Activated CD4-positive, alpha-beta T cell treated with anti-CD3 and anti-CD28 coated beads for 48 hours (primary cell): ENCODE results near the gene HOXA9.

ENCODE experiments used
- DNase-seq: peaks from one replicate; pipeline ENCODE4 v3.0.0-alpha.2; 2020

HOXA9 gene

DNA sequence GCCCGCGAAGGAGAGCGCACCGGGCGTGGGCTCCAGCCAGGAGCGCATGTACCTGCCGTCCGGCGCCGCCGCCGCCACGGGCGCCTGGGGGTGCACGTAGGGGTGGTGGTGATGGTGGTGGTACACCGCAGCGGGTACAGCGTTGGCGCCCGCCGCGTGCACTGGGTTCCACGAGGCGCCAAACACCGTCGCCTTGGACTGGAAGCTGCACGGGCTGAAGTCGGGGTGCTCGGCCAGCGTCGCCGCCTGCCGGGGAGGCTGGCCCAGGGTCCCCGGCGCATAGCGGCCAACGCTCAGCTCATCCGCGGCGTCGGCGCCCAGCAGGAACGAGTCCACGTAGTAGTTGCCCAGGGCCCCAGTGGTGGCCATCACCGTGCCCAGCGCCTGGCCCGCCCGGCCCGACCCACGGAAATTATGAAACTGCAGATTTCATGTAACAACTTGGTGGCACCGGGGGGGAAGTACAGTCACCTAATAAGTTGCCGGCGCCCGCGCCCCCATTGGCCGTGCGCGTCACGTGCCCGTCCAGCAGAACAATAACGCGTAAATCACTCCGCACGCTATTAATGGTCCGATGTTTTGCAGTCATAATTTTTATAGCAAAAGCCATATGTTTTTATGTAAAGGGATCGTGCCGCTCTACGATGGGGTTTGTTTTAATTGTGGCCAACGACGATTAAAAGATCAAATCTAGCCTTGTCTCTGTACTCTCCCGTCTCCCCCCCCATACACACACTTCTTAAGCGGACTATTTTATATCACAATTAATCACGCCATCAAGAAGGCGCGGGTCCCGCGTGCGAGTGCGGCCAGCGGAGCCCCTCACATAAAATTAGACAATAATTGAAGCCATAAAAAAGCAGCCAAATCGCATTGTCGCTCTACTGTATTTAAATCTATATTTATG lies at the start of gene HOXA9:
HOXA9 (minus strand) TSS at position 449 of the 907 bp plus-strand sequence; CDS start at position 369, 80 bp downstream.
- no peak for DNase-seq

GRCh38 chr7:27214239-27214950 lies 49.1 kb upstream of the HOXA9 start:
- no peak for DNase-seq

DNA sequence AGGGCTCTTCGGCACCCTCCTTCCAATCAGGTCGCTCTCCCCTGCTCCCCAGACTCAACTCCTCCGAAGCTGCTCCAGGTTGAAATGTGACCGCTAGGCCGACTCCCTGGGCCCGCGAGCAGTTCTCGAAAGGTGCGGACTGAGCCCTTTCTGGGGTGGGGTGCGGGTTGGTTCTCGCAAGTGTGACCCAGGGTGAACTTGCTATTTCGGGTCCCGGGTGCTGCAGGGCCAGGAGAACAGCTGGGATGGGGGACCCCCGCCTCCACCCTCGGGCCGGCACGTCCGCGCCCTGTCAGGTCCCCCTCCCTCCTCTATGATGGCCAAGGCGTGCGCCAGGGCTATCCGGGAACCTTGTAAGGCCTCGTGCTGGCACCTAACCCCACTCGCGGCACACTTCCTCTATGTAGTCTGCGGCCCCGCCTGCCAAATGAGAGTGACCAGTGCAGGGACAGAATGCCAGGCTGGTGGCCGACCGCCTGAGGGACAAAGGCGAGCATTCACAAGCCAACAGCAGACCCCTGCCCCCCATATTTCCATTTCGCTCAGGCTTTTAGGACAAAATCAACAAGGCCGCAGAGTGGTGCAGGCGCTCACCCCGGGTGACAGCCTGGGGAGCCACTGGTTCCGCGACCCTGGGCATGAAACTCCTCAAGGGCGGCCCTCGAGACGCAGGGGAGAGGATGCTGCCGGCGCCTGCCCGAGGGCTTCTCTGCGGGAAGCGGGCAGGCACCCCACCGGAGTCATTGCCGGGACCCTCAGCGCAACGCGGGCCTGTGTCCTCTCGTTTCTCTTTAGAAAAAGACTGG lies 48.3 kb upstream of the HOXA9 start:
- DNase-seq = no peak

GRCh38 chr7:27212497-27213432 lies 47.4 kb upstream of the HOXA9 start:
- DNase-seq = no peak

- no peak for DNase-seq
These were observed 46.4 kb upstream of the HOXA9 start for GRCh38 chr7:27211764-27212204.

GRCh38 chr7:27211084-27211446 lies 45.7 kb upstream of the HOXA9 start:
- no peak for DNase-seq

DNA sequence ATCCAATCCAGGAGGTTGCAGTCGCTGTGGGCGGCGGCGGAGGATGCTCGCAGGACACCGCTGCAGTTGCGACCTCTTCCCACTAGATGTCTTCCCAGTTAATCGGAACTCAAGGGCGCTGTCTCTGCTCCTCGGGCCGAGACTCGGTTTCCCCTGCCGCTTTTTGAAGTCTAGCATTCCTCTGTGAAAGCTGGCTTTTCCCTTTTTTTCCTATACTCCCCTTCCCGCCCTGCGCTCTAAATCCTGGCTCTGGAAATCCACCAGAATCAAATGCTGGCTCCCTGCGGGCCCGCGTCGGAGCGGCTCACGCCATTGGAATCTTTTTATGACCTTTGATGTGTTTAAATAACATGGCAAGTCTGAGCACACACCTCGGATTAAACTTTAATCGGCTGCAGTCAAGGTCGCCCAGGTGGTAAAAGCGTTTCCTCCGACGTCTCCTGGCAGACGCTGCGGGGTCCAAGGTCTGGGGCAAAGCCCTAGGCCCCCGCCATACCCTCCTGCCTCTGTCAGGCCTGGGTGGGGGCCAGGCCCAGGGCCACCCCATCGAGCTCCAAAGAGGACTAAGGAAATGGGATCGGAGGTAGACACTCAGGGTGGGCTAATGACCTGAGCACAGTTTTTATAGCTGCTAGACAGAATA lies 45.2 kb upstream of the HOXA9 start:
- DNase-seq = peak; percentile 69

DNA sequence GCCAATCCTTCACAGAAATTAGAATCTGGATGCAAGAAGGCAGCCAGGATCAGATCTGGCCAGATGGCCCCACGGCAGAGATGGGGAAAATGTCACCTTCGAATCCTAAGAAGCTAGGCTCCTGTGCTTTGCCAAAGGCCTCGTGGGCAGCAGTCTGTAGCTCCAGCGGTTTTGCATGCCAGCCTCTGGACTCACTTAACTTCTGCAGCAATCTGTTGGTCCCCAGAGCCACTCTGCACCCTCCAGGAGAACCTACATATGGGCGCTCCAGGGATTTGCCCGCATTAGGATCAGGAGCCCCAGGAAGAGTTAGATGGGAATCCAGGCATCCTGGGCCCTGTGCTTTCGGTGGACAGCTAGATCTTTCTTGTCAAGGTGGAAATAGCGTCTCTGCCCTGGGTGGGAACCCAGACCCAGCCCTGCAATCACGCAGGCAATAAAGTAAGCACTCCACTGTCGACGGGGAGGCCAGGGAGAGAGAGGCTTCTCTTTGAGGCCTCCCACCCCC lies 44.6 kb upstream of the HOXA9 start:
- no peak for DNase-seq

DNA sequence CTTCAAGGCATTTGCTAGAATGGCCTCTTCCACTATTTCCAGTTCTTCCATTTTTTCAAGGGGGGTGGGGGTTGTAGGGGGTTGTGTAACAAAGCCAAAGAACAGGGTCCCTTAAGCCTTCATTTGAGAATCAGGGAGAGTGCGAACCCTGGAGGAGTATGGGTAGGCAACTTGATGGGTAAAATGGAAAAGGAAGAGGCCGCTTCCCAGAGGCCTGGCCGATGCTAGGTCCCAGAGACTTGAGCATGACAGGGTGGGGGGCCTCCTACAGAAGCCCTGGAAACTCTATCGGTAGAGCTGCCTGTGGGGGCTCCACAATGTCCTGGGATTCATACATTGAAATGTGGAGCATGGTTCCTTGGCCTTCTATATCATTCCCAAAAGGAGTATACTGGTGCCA lies 43.7 kb upstream of the HOXA9 start:
- no peak for DNase-seq

DNA sequence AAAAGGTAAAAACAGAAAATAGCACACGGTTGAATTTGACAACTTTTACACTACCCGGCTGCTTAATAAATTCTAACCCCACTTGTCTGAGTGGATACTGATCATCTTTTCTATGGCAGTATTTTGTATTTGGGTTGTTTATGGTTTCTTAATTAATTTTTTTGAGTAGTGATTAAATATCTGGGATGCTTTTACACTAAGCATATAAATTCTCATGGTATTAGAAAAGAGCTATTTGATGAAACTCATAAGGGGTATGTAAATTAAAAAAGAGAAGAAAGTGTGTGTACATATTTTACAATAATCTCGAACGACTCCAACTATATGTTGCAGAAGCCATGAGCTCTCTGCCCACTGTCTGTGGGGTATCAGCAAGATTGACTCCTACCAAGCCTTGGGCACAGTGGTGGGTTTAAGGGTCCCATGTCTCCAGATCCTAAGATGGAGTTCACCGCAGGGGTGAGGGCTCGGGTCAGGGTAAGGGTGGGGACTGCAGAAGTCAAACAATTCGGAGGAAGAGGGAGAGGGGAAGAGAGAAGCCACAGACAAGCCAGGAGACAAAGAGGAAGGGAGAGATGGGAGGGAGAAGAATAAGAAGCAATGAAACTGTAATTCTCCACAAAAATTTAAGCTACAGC lies 42.1 kb upstream of the HOXA9 start:
- no peak for DNase-seq

DNA sequence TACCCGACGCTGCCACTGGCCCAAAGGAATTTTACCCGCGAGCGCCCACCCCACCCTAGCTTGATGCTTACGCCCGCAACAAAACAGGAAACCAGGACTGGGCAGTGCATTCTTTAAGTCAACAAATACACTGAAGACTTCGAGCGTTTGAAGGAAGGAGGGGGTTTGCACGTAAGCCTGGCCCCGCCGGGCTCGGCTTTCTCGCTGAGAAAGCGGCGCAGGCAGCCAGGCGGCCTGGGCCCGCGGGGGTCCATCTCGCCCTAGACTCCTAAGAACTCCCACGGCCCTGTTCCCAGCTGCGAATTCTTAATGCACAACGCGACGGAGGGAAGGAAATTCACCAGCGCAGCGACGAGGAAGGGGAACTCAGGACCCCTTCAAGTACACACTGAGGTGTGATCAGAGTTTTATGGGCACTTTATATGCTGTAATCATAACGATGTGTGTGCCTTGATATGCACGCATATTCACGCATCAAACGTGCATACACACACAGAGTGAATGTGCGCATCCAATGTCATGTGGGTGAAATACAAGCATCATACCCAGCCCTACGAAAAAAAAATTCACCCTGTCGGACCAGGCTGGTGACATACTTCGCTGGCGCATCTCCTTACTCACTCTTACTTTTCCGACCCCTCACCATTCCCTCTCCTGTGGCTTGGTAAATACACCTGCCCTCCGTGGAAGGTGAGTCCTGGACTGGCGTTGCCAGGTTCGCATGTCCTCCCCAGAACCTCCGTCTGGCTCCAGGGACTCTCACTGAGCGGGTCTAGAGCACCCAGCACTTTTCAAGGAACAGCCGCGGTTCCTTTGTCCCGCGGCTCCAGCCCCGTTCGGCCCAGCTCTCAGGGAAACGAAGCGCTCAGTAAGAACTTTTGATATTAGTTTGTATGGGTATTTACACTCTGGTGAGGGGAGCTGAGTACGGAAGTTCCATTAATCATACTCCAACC lies 40.3 kb upstream of the HOXA9 start:
- no peak for DNase-seq

- no peak for DNase-seq
These were observed 39.5 kb upstream of the HOXA9 start for GRCh38 chr7:27204851-27205322.

DNA sequence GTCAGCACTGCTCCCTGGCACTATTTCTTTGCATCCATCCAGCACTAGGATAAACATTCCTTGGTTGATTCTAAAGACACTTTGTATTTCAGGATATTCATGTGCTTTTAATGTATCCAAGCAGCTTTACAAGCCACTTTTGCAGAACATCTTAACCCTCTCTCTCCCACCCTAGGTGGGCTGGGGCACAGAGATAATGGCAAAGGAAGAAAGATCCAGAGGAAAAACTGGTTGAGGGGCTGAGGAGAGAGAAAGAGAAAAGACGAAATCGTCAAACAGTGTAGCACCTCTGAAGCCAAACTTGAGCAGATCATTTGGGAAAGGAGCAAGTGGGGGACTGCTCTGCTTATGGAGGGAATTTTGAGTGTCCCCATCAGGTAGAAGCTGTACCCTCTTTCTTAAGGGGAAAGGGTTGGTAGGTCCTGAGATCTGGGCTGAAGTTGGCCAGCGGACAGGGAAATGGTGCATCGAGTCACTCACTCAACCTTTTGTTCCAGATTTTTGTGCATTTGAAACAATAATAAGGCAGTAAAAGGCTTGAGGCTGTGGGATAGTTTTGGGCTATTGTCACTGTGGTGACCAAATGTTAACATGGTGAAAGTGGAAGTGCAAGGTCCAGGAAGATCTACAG lies 38.7 kb upstream of the HOXA9 start:
- no peak for DNase-seq

- DNase-seq = no peak
These were observed 38.1 kb upstream of the HOXA9 start for GRCh38 chr7:27203365-27203953.

- no peak for DNase-seq
These were observed 37.5 kb upstream of the HOXA9 start for GRCh38 chr7:27202862-27203134.

- DNase-seq = no peak
These were observed 36.9 kb upstream of the HOXA9 start for GRCh38 chr7:27202018-27202861.

- no peak for DNase-seq
These were observed 36.3 kb upstream of the HOXA9 start for GRCh38 chr7:27201580-27202017.
